ENCODE measurements around the gene MRPL49.
A peak's percentile ranks its signal among the peaks of the same experiment; 100 is the strongest.
"Not testable (repeated sequence)": the region's sequence is repeated elsewhere in the genome, so short reads cannot be mapped to it uniquely, and the experiment has no call there.

MRPL49 gene

DNA sequence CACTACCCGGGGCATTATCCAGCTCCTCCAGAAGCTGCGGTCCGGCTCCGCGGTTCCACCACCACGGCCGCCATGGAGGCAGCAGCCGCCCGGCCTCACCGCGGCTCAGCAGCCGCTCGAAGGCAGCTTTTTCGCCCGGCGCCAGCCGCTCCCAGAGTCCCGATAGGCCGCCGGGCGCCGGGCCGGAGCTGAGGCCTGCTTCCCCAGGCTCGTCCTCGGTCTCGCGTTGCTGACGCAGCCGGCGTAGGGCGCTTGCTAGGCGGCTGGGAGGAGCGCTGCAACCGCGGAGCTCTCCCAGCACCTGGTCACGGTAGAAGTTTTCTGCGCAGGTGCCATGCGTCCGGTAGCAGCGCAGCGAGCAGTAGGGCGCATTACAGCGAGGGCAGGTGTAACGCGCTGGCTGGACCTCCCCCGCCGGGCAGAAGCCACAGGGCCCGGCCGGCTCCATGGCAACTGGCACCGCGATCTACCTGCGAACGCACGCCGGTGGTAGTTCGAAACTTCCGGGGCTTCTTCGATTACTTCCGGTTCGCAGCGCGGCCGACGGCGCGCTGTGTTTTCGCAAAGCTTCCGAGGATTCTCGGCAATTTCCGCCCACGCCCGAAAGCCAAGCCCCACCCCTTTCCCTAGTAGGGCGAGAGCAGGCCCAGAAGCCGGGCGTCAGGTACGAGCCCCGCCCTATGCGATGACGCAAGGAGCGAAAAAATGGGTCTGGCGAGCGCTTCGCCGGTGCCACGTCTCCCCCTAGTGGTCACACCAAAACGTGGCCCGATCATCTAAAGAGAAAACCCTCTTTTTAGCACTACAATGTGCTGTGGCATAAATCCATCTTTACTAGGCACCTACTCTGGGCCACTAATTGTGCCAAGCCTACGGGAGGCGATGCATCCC lies 4.7 kb upstream of the MRPL49 start, which contains the start of gene ZNHIT2:
TSS of gene ZNHIT2 (minus strand) at position 496 of the 891 bp plus-strand sequence. CDS start at position 448, 48 bp downstream.
- peak; percentile 53 to 100 (median 98) for DNase-seq

GRCh38 chr11:65118097-65118837 lies 3.9 kb upstream of the MRPL49 start:
- DNase-seq = no peak

GRCh38 chr11:65118891-65119669 lies 3.0 kb upstream of the MRPL49 start:
- not testable (repeated sequence) for DNase-seq

DNA sequence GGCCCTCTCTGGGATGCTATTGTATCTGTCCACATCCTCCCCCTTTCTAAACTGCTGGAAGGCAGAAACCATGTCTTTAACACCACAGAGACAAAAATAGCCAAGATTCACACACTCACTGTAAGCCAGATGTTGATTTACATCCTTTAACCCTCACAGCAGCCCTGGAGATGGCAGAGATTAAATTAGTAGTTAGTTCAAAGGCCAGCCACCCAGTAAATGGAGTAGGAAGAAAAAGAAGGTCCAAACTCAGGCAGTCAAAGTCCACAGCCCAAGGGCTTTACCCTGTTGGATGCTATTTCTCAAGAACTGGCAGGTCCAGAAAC lies 2.5 kb upstream of the MRPL49 start:
- DNase-seq = no peak

GRCh38 chr11:65120831-65121230 lies 1.3 kb upstream of the MRPL49 start:
- no peak for DNase-seq

DNA sequence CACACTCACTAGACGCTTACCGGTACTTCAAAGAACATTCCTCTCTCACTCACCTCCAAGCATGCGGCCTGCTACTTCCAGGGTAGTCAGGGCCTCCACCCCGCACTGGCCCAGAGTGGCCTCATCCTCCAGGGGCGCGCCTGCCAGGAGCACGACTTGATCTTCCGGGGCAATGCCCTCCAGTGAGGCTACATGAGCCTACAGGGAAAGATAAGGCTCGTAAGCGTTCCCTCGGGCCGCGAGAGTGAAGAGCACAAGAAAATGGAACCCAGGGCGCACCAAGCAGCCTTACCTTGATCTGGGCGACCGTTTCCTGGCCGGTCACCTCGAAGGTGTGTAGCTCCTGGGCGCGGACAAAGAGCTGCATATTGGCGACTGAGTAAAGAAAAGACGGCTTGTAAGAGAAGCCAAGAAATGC lies 665 bp upstream of the MRPL49 start:
- no peak for DNase-seq

- no peak for DNase-seq
These were observed 2.5 kb downstream of the MRPL49 start for GRCh38 chr11:65124480-65125196.

DNA sequence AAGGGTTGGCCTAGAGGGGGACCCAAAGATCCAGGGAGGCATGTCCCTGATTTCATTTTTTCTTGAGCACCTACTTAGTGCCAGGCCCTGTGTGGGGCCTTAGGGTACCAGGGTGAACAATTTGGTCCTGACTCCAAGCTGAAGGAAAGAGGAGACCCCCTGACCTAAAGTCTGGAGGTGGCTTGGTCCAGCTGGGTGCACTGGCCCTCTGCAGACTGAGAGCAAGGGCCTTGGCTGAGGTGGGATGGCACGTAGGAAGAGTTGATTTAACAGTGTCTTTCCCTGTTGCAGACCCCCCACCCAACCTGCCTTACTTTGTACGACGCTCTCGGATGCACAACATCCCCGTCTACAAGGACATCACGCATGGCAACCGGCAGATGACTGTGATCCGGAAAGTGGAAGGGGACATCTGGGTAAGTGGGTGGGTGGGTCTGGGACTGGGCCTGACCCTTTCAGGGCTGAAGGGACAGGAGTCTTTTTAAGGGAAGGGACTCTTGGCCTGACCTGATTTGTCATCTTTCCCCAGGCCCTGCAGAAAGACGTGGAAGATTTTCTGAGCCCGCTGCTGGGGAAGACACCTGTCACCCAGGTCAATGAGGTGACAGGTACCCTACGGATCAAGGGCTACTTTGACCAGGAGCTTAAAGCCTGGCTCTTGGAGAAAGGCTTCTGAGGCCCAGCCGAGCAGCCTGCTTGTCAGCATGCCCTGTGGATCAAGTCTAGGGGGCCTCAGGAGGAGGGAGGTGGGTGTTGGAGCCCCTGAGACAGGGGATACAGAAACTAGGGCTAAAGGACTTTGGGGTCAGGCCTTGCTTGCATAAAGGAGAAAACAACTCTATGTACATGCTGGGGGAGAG lies 3.3 kb downstream of the MRPL49 start:
- no peak for DNase-seq

DNA sequence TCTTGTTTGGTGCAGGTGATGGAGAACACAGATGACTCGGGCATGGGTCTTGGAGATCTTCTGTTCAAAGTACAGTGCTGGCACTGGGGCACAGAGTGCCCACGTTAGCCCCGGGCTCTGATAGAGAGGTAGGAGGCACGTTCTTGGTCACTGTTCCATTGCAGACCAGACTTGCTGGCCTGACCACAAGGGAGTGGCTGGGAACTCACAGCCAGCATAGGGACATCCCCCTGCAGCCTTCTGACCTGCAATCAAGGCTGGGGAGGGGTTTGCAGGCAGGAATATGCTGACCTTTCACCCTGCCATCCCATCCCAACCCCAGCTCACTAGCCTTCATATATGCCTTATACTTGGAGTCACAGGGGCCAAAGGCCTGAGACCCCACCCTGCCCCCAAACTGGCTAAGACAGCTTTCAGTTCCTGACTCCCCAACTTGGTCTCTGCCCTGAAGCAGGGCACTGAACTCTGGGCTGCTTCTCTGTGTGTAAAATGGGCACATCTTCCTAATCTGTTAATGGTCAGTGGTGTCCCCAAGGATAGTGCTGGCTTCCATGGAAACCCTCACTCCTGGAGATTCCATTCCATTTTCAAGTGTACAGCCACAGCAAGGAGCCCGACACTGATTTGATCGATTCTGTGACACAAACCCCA lies 4.6 kb downstream of the MRPL49 start:
- DNase-seq = no peak

DNA sequence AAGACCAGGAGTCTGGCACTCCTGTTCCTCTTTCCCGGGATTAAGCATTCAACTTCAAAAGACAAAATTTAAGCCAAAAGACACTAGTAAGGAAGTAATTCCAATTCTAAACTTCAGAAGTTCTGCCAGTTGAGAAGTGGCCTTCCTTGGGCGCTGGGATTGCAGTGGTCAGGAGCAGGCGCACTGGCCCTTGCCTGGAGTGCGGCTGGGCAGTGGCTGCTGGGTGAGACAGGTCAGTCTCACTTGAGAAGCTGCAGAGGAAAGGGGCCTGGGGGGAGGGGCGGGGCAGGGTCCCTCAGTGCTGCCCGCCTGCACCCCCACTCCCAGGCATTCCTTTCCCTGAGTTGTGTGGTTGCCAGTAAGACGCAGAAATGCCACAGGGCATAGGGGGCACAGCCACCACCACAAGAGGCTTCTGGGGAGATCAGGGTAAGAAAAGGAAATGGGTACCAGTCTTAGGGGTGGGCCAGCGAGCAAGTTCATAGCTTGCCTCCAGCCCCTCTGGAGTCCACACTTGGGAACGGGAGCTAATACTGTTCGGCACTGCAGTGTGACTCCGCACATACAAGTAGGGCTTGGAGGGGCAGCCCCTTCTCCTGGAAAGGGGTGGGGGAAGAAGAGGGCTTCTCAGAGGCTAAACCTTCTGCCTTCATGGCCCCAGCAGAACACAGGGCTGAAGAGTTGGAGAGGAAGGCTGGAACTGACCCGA lies 5.5 kb downstream of the MRPL49 start:
- no peak for DNase-seq

- DNase-seq = no peak
These were observed 6.3 kb downstream of the MRPL49 start for GRCh38 chr11:65128182-65129145.

- DNase-seq = no peak
These were observed 7.7 kb downstream of the MRPL49 start for GRCh38 chr11:65129649-65130441.

- DNase-seq = no peak
These were observed 8.7 kb downstream of the MRPL49 start for GRCh38 chr11:65130631-65131416.

DNA sequence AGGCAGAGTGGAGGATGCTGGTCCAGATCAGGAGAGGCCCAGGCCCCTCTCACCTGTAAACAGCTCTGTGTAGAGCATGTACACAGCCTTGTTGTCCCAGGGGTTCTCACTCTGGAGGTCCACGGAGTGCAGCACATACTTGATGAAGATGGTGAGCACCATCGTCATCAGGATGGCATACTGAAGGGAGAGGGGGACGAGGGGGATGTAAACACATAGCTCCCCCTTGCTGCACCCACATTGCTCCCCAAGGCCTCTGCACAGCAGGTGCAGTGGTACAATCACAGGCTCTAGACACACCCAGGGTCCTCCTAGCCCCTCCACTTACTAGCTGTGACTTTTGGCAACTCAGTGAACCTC lies 9.3 kb downstream of the MRPL49 start:
- no peak for DNase-seq

DNA sequence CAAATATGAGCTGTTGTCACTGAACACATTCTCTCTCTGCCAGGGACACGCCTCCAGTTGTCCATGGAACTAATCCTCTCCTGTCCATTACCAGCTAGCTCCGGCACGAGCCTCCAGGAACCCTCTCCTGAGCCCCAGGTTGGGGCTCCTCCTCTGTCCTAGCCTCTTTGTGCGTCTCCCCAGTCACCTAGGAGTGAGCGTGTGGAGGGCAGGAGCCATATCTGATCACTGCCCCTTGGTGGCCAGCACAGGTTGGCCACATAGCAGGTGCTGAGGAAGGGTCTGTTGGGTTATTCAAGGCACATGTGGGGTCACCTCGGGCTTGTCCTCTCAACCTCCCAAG lies 9.7 kb downstream of the MRPL49 start:
- no peak for DNase-seq
